ENCODE measurements around the gene NXN.
"Not testable (repeated sequence)": the region's sequence is repeated elsewhere in the genome, so short reads cannot be mapped to it uniquely, and the experiment has no call there.

NXN gene

GRCh38 chr17:1005361-1005946, 25.9 kb upstream of the NXN start:
- DNase-seq: no peak

- DNase-seq: no peak
Measured at GRCh38 chr17:1004769-1005295, 25.3 kb upstream of the NXN start.

GRCh38 chr17:1003972-1004768, 24.6 kb upstream of the NXN start:
- DNase-seq: no peak

- DNase-seq: no peak
Measured at GRCh38 chr17:1003633-1003971, 24.0 kb upstream of the NXN start.

- DNase-seq: no peak
Measured at GRCh38 chr17:1002771-1003555, 23.4 kb upstream of the NXN start.

- no peak for DNase-seq
Measured at GRCh38 chr17:1002412-1002753, 22.8 kb upstream of the NXN start.

- DNase-seq: no peak
Measured at GRCh38 chr17:1001640-1002411, 22.2 kb upstream of the NXN start.

GRCh38 chr17:1000597-1001461, 21.3 kb upstream of the NXN start:
- no peak for DNase-seq

GRCh38 chr17:998111-998510, 18.5 kb upstream of the NXN start:
- DNase-seq: no peak

GRCh38 chr17:996554-997344, 17.2 kb upstream of the NXN start, which contains the start of gene TIMM22:
TIMM22 (plus strand) TSS chr17:997129; CDS start chr17:997143, 14 bp downstream.
- DNase-seq: peak; percentile 100

GRCh38 chr17:995324-995723, 15.7 kb upstream of the NXN start:
- not testable (repeated sequence) for DNase-seq

- no peak for DNase-seq
Measured at GRCh38 chr17:992933-993332, 13.4 kb upstream of the NXN start.

GRCh38 chr17:988561-988960, 9.0 kb upstream of the NXN start:
- DNase-seq: no peak

- DNase-seq: no peak
Measured at GRCh38 chr17:987931-988330, 8.4 kb upstream of the NXN start.

- DNase-seq: no peak
Measured at GRCh38 chr17:986322-986929, 6.8 kb upstream of the NXN start.

- no peak for DNase-seq
Measured at GRCh38 chr17:983921-984320, 4.3 kb upstream of the NXN start.

GRCh38 chr17:981292-981658, 1.7 kb upstream of the NXN start:
- DNase-seq: no peak

- peak; percentile 89 for DNase-seq
Measured at GRCh38 chr17:980406-981291, 1.1 kb upstream of the NXN start.

GRCh38 chr17:979212-979538, 401 bp downstream of the NXN start:
- DNase-seq: no peak
